H9 (cell line): Measurements from ENCODE around the gene SNRPA1. TPM values are rescaled to one million over a fixed set of nuclear protein-coding genes. Genes with fewer than 3 reads are reported as not detected.
"Not testable (repeated sequence)": the region's sequence is repeated elsewhere in the genome, so short reads cannot be mapped to it uniquely, and the experiment has no call there.

ENCODE experiments used
- DNase-seq: peaks from one replicate; pipeline ENCODE4 v3.0.0-alpha.2; 2017
- H2AFZ ChIP-seq: one replicate; pipeline ENCODE4 v1.6.1; 2013; ENCODE audit warnings: mild to moderate bottlenecking, low read length, control low read depth, moderate library complexity
- H2AK5ac ChIP-seq: 2 replicates; pipeline ENCODE4 v1.6.1; 2013; ENCODE audit warnings: low read length, control low read depth, mixed read lengths; ENCODE audit not compliant: insufficient read length
- H2BK120ac ChIP-seq: one replicate; pipeline ENCODE4 v1.6.1; 2013; ENCODE audit warnings: low read depth, mild to moderate bottlenecking, low read length, control low read depth, inconsistent platforms; ENCODE audit not compliant: poor library complexity, severe bottlenecking
- H2BK12ac ChIP-seq: 2 replicates; pipeline ENCODE4 v1.6.1; 2013; ENCODE audit warnings: low read length, control low read depth, mixed read lengths, low read depth; ENCODE audit not compliant: insufficient read length
- H2BK15ac ChIP-seq: 2 replicates; pipeline ENCODE4 v1.6.1; 2013; ENCODE audit warnings: low read depth, low read length, control low read depth
- H2BK20ac ChIP-seq: one replicate; pipeline ENCODE4 v1.6.1; 2013; ENCODE audit warnings: low read depth, mild to moderate bottlenecking, low read length, control low read depth, inconsistent platforms; ENCODE audit not compliant: poor library complexity, severe bottlenecking
- H2BK5ac ChIP-seq: 2 replicates; pipeline ENCODE4 v1.6.1; 2013; ENCODE audit warnings: low read length, control low read depth, mixed read lengths; ENCODE audit not compliant: insufficient read length
- H3K14ac ChIP-seq: 2 replicates; pipeline ENCODE4 v1.6.1; 2013; ENCODE audit warnings: low read length, control low read depth; ENCODE audit not compliant: insufficient read depth
- H3K18ac ChIP-seq: 2 replicates; pipeline ENCODE4 v1.6.1; 2013; ENCODE audit warnings: low read depth, mild to moderate bottlenecking, mixed read lengths, low read length, control low read depth; ENCODE audit not compliant: insufficient read length
- H3K23ac ChIP-seq: 2 replicates; pipeline ENCODE4 v1.6.1; 2013; ENCODE audit warnings: low read length, control low read depth, mixed read lengths, low read depth; ENCODE audit not compliant: insufficient read length
- H3K23me2 ChIP-seq: 2 replicates; pipeline ENCODE4 v1.6.1; 2013; ENCODE audit warnings: low read depth, mild to moderate bottlenecking, mixed read lengths, low read length, control low read depth; ENCODE audit not compliant: insufficient read length, poor library complexity, severe bottlenecking
- H3K27ac ChIP-seq: 2 replicates; pipeline ENCODE4 v1.5.1; 2013; ENCODE audit warnings: low read length, control low read depth, mixed read lengths, low read depth; ENCODE audit not compliant: insufficient read length
- H3K27me3 ChIP-seq: 2 replicates; pipeline ENCODE4 v1.6.1; 2013; ENCODE audit warnings: low read length, control low read depth, inconsistent platforms; ENCODE audit not compliant: insufficient read depth
- H3K4ac ChIP-seq: 2 replicates; pipeline ENCODE4 v1.6.1; 2013; ENCODE audit warnings: low read depth, mild to moderate bottlenecking, control low read depth, inconsistent platforms, low read length, moderate library complexity
- H3K4me1 ChIP-seq: 2 replicates; pipeline ENCODE4 v1.6.1; 2013; ENCODE audit warnings: low read length, control low read depth, inconsistent platforms; ENCODE audit not compliant: insufficient read depth
- H3K4me2 ChIP-seq: 2 replicates; pipeline ENCODE4 v1.6.1; 2013; ENCODE audit warnings: low read length, control low read depth, mixed read lengths; ENCODE audit not compliant: insufficient read length, insufficient read depth
- H3K56ac ChIP-seq: 2 replicates; pipeline ENCODE4 v1.6.1; 2013; ENCODE audit warnings: low read depth, mild to moderate bottlenecking, mixed read lengths, low read length, control low read depth; ENCODE audit not compliant: insufficient read length
- H3K79me1 ChIP-seq: 2 replicates; pipeline ENCODE4 v1.6.1; 2013; ENCODE audit warnings: low read depth, mild to moderate bottlenecking, moderate library complexity, low read length, control low read depth, inconsistent platforms; ENCODE audit not compliant: insufficient read depth, poor library complexity, severe bottlenecking
- H3K79me2 ChIP-seq: 2 replicates; pipeline ENCODE4 v1.6.1; 2013; ENCODE audit warnings: low read length, control low read depth, inconsistent platforms; ENCODE audit not compliant: insufficient read depth
- H3K9ac ChIP-seq: 2 replicates; pipeline ENCODE4 v1.6.1; 2013; ENCODE audit warnings: low read length, control low read depth, mixed read lengths; ENCODE audit not compliant: insufficient read length; ENCODE audit errors: extremely low read depth
- H3K9me3 ChIP-seq: one replicate; pipeline ENCODE4 v1.6.1; 2013; ENCODE audit warnings: low read depth, low read length, inconsistent platforms; ENCODE audit not compliant: control insufficient read depth
- H3T11ph ChIP-seq: one replicate; pipeline ENCODE4 v1.6.1; 2013; ENCODE audit warnings: mild to moderate bottlenecking, low read length, control low read depth, inconsistent platforms
- H4K20me1 ChIP-seq: one replicate; pipeline ENCODE4 v1.6.1; 2013; ENCODE audit not compliant: control insufficient read depth, insufficient read length, insufficient read depth
- H4K5ac ChIP-seq: 2 replicates; pipeline ENCODE4 v1.6.1; 2013; ENCODE audit warnings: low read depth, mild to moderate bottlenecking, mixed read lengths, low read length, control low read depth; ENCODE audit not compliant: insufficient read length
- H4K8ac ChIP-seq: replicated peaks from 2 replicates; pipeline ENCODE4 v1.6.1; 2013; ENCODE audit warnings: low read length, control low read depth, mixed read lengths, low read depth; ENCODE audit not compliant: insufficient read length
- H4K91ac ChIP-seq: 2 replicates; pipeline ENCODE4 v1.6.1; 2013; ENCODE audit warnings: low read depth, mild to moderate bottlenecking, moderate library complexity, mixed read lengths, low read length, control low read depth; ENCODE audit not compliant: insufficient read length
- H3K27ac Mint-ChIP-seq, 3 experiments: 2 replicates in 2 of 3; 3 replicates in 1 of 3; pipeline ENCODE4 v1.8.0; 2020 to 2021; ENCODE audit warnings: mixed read lengths in 3 of 3, mild to moderate bottlenecking in 1 of 3, moderate library complexity in 1 of 3
- H3K27me3 Mint-ChIP-seq: 2 replicates; pipeline ENCODE4 v1.8.0; 2021; ENCODE audit warnings: low read depth, mild to moderate bottlenecking, moderate library complexity, mixed read lengths
- H3K36me3 Mint-ChIP-seq, 3 experiments: 2 replicates in 2 of 3; 3 replicates in 1 of 3; pipeline ENCODE4 v1.8.0; 2020 to 2021; ENCODE audit warnings: low read depth in 3 of 3, mixed read lengths in 3 of 3; ENCODE audit not compliant: insufficient read depth in 1 of 3
- H3K4me1 Mint-ChIP-seq, 2 experiments: 2 replicates each; pipeline ENCODE4 v1.8.0; 2020; ENCODE audit warnings: mixed read lengths in 2 of 2
- H3K4me3 Mint-ChIP-seq, 2 experiments: 2 replicates in 1 of 2; 3 replicates in 1 of 2; pipeline ENCODE4 v1.8.0; 2020 to 2021; ENCODE audit warnings: mild to moderate bottlenecking in 2 of 2, mixed read lengths in 2 of 2, moderate library complexity in 1 of 2
- H3K9me3 Mint-ChIP-seq, 2 experiments: 2 replicates in 1 of 2; 3 replicates in 1 of 2; pipeline ENCODE4 v1.8.0; 2020; ENCODE audit warnings: mild to moderate bottlenecking in 2 of 2, mixed read lengths in 2 of 2, moderate library complexity in 1 of 2
- WGBS: extraction: QIAGEN DNeasy Blood & Tissue Kit; methylation state at CpG from one replicate; pipeline ENCODE4 v1.1.7; 2013; ENCODE audit warnings: missing lambda C conversion rate, low lambda C conversion rate, mixed read lengths; ENCODE audit not compliant: insufficient read length; ENCODE audit errors: extremely low coverage; 5-methylcytosine and 5-hydroxymethylcytosine counted together
- total RNA-seq: library from RNA; stranded (reverse); gene quantifications from 2 replicates; pipeline ENCODE4 v1.2.1, GENCODE V29; 2021
- TF ChIP-seq, protein P1 (sequence below): fragments of 200-600 bp; sonication (generic); conservative IDR thresholded peaks from 3 replicates; pipeline ENCODE4 v1.8.0; 2021; ENCODE audit warnings: antibody characterized with exemption, mild to moderate bottlenecking

The SNRPA1 gene
- total RNA-seq, 1 experiment from 2014 or later = 145 TPM

DNA sequence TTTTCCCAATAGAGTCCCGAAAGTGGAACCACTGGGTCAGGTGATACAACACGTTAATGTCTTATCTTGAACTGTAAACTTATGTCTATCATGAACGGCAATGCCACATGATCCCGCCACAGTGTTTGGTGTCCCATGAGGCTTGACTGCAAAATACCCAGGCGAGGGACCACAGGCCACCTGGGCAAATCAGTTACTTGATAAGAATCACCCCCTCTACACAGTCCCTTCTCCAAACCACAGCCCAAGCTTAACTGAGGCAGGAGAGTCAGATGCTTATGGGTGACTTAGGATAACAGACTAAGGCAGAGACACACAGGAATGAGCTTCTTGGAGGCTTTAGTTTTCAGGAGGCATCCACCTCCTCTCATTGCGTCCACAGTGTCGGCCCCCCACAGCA, 42.9 kb upstream of the SNRPA1 start:
- Histone ChIP-seq H2AK5ac (no peak overlapping the region), H4K91ac (no peak overlapping the region), H3K79me2 (no peaks in the 10 kb centered on the region), H3K14ac (peak overlapping the region; percentile 35; the same call in 1 of the 2 replicates), H3K9ac (no peak overlapping the region), H3K23ac (no peak overlapping the region), H3K4me1 (no peaks in the 10 kb centered on the region), H3K9me3 (peaks cover 7% of the 10 kb centered on the region), H3T11ph (no peak overlapping the region), H2BK12ac (no peak overlapping the region), H2BK5ac (no peak overlapping the region), H3K56ac (no peak overlapping the region), H3K4ac (no peak overlapping the region), H4K20me1 (no peaks in the 10 kb centered on the region), H2BK120ac (no peak overlapping the region), H2BK20ac (no peak overlapping the region), H3K27ac (no peak overlapping the region), H4K8ac (no peak overlapping the region), H3K23me2 (no peaks in the 10 kb centered on the region), H3K18ac (no peak overlapping the region), H3K4me2 (no peak overlapping the region), H4K5ac (no peak overlapping the region), H2AFZ (no peak overlapping the region), H3K27me3 (no peaks in the 10 kb centered on the region; the same call in 1 of the 2 replicates), H2BK15ac (no peak overlapping the region), H3K79me1 (no peaks in the 10 kb centered on the region)
- WGBS = no CpG with 5 or more reads among the region's 7 CpGs
- no peak overlapping the region for H3K4me3 Mint-ChIP-seq
- H3K27ac Mint-ChIP-seq = no peak overlapping the region
- DNase-seq = no peak
- H3K27me3 Mint-ChIP-seq = peaks cover 65% of the 10 kb centered on the region
- TF ChIP-seq, protein P1, sequence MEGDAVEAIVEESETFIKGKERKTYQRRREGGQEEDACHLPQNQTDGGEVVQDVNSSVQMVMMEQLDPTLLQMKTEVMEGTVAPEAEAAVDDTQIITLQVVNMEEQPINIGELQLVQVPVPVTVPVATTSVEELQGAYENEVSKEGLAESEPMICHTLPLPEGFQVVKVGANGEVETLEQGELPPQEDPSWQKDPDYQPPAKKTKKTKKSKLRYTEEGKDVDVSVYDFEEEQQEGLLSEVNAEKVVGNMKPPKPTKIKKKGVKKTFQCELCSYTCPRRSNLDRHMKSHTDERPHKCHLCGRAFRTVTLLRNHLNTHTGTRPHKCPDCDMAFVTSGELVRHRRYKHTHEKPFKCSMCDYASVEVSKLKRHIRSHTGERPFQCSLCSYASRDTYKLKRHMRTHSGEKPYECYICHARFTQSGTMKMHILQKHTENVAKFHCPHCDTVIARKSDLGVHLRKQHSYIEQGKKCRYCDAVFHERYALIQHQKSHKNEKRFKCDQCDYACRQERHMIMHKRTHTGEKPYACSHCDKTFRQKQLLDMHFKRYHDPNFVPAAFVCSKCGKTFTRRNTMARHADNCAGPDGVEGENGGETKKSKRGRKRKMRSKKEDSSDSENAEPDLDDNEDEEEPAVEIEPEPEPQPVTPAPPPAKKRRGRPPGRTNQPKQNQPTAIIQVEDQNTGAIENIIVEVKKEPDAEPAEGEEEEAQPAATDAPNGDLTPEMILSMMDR = no peak
- H3K4me1 Mint-ChIP-seq = no peaks in the 10 kb centered on the region
- H3K36me3 Mint-ChIP-seq = peaks cover 5 to 8% (median 6%) of the 10 kb centered on the region in 3 experiments
- H3K9me3 Mint-ChIP-seq = peaks cover 13% of the 10 kb centered on the region in 2 experiments; a peak in 4 of 5 replicates

- not testable (repeated sequence) for H3K27ac Mint-ChIP-seq, H4K91ac ChIP-seq, H3K14ac ChIP-seq, H3K4me2 ChIP-seq, H2BK5ac ChIP-seq, H3K56ac ChIP-seq, H3K27me3 ChIP-seq, H3K79me1 ChIP-seq, H3K9ac ChIP-seq, H2BK15ac ChIP-seq, DNase-seq, H2AK5ac ChIP-seq, H2AFZ ChIP-seq, H3K36me3 Mint-ChIP-seq, H2BK12ac ChIP-seq, H3K79me2 ChIP-seq, H2BK120ac ChIP-seq, H3K9me3 ChIP-seq, H3K4me3 Mint-ChIP-seq, H3K23ac ChIP-seq, H4K8ac ChIP-seq, H2BK20ac ChIP-seq, H3T11ph ChIP-seq, H3K27ac ChIP-seq, H4K5ac ChIP-seq, H3K23me2 ChIP-seq, H3K4me1 Mint-ChIP-seq, H4K20me1 ChIP-seq, H3K4ac ChIP-seq, H3K4me1 ChIP-seq
- H3K18ac ChIP-seq = peak overlapping the region; percentile 21
- peaks cover 13% of the 10 kb centered on the region in 2 experiments; a peak in 4 of 5 replicates for H3K9me3 Mint-ChIP-seq
- no CpG with 5 or more reads among the region's 16 CpGs for WGBS
- H3K27me3 Mint-ChIP-seq = peaks cover 85% of the 10 kb centered on the region
Observed at GRCh38 chr15:101333907-101334789, 39.1 kb upstream of the SNRPA1 start.
